Measurements from ENCODE around the gene GIMAP8.
A peak's percentile ranks its signal among the peaks of the same experiment; 100 is the strongest.

GIMAP8 gene

DNA sequence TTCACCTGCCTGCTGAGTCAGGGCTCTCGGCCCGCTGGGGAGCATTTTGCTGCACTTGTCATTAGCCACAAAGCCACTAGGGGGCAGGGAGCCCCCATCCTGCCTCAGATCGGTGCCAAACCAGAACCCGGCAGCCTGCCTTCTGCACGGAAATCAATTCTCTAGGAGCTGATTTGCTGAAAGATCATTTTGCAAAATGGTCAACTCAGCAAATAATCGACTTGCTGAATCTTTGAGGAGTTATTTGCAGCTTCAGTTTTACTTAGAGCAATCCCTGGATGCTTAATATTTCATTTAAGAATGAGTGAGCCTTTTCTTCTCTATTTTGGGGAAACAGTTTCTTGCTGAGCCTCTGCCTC lies 1.7 kb upstream of the GIMAP8 start:
- Histone ChIP-seq H3K27me3 (ENCODE audit: insufficient read depth, low read length) (0 out of 2 replicates have a peak, but pooled peaks cover 4% of the 10 kb centered on the region), H3K4me2 (ENCODE audit: low read length) (no peak overlapping the region), H4K20me1 (ENCODE audit: insufficient read depth, low read length) (no peaks in the 10 kb centered on the region), H3K4me3 (ENCODE audit: low read depth, low read length, poor library complexity, severe bottlenecking) (no peak overlapping the region), H3K9me2 (ENCODE audit: low read depth, low read length) (no peaks in the 10 kb centered on the region), H3F3A (ENCODE audit: insufficient read depth, low read length) (no peaks in the 10 kb centered on the region), H3K4me1 (ENCODE audit: insufficient read depth, low read length, severe bottlenecking) (no peaks in the 10 kb centered on the region), H2AFZ (ENCODE audit: low read length) (no peak overlapping the region), H3K9ac (ENCODE audit: low read length) (no peak overlapping the region), H3K9me3 (ENCODE audit: low read length) (no peaks in the 10 kb centered on the region), H3K27ac (ENCODE audit: low read depth, low read length, poor library complexity, severe bottlenecking) (no peak overlapping the region), H3K36me3 (ENCODE audit: insufficient read depth, low read length) (no peaks in the 10 kb centered on the region), H3K79me2 (ENCODE audit: insufficient read depth, low read length) (no peaks in the 10 kb centered on the region)
- TF ChIP-seq, protein P1, sequence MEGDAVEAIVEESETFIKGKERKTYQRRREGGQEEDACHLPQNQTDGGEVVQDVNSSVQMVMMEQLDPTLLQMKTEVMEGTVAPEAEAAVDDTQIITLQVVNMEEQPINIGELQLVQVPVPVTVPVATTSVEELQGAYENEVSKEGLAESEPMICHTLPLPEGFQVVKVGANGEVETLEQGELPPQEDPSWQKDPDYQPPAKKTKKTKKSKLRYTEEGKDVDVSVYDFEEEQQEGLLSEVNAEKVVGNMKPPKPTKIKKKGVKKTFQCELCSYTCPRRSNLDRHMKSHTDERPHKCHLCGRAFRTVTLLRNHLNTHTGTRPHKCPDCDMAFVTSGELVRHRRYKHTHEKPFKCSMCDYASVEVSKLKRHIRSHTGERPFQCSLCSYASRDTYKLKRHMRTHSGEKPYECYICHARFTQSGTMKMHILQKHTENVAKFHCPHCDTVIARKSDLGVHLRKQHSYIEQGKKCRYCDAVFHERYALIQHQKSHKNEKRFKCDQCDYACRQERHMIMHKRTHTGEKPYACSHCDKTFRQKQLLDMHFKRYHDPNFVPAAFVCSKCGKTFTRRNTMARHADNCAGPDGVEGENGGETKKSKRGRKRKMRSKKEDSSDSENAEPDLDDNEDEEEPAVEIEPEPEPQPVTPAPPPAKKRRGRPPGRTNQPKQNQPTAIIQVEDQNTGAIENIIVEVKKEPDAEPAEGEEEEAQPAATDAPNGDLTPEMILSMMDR (IDR thresholded peaks at IDR 0.05; ENCODE audit: low read length): peak; percentile 99
- TF ChIP-seq EZH2 (IDR thresholded peaks at IDR 0.05; ENCODE audit: borderline replicate concordance, low read length): no peak

DNA sequence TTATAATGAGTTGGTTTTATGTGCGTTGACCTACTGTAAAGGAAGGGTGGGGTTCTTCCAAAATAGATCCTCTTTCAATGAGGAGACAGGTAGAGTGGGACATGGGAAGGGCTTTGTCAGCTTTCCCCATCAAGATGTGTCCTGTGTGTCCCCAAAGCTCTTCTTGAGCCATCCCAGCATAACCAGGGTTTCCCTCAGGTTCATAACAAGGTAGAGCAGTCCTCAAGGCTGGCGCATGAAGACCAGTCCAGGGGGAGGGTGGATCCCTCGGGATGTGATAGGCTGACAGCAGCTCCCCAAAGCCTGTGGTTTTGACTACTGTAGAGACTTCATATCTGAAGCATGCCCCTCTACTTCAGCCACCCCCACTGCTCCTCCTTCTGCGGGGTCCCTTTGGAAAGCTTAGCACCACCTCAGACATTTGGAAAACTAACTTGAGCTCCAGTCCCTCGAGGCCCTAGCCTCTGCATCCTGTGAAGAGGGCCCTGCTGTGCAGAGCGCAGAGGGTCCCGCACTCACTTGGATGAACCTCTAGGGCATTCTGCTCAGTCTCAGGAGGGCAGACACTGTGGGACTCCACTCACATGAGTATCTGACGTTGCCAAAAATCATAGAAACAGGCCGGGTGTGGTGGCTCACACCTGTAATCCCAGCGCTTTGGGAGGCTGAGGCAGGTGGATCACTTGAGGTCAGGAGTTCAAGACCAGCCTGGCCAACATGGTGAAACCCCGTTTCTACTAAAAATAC lies 1.1 kb upstream of the GIMAP8 start:
- no peaks in the 10 kb centered on the region for H3K9me2 ChIP-seq (ENCODE audit: low read depth, low read length)
- H3K9me3 ChIP-seq (ENCODE audit: low read length): no peaks in the 10 kb centered on the region
- H2AFZ ChIP-seq (ENCODE audit: low read length): no peak overlapping the region
- no peaks in the 10 kb centered on the region for H3K4me1 ChIP-seq (ENCODE audit: insufficient read depth, low read length, severe bottlenecking)
- no peak overlapping the region for H3K4me2 ChIP-seq (ENCODE audit: low read length)
- H3F3A ChIP-seq (ENCODE audit: insufficient read depth, low read length): no peaks in the 10 kb centered on the region
- TF ChIP-seq EZH2 (IDR thresholded peaks at IDR 0.05; ENCODE audit: borderline replicate concordance, low read length): no peak
- TF ChIP-seq, protein P1 (IDR thresholded peaks at IDR 0.05; ENCODE audit: low read length): no peak
- no peaks in the 10 kb centered on the region for H3K79me2 ChIP-seq (ENCODE audit: insufficient read depth, low read length)
- H3K27ac ChIP-seq (ENCODE audit: low read depth, low read length, poor library complexity, severe bottlenecking): no peak overlapping the region
- H3K4me3 ChIP-seq (ENCODE audit: low read depth, low read length, poor library complexity, severe bottlenecking): no peak overlapping the region
- no peak overlapping the region for H3K9ac ChIP-seq (ENCODE audit: low read length)
- H4K20me1 ChIP-seq (ENCODE audit: insufficient read depth, low read length): no peaks in the 10 kb centered on the region
- H3K36me3 ChIP-seq (ENCODE audit: insufficient read depth, low read length): no peaks in the 10 kb centered on the region
- no peaks in the 10 kb centered on the region for H3K27me3 ChIP-seq (ENCODE audit: insufficient read depth, low read length)

DNA sequence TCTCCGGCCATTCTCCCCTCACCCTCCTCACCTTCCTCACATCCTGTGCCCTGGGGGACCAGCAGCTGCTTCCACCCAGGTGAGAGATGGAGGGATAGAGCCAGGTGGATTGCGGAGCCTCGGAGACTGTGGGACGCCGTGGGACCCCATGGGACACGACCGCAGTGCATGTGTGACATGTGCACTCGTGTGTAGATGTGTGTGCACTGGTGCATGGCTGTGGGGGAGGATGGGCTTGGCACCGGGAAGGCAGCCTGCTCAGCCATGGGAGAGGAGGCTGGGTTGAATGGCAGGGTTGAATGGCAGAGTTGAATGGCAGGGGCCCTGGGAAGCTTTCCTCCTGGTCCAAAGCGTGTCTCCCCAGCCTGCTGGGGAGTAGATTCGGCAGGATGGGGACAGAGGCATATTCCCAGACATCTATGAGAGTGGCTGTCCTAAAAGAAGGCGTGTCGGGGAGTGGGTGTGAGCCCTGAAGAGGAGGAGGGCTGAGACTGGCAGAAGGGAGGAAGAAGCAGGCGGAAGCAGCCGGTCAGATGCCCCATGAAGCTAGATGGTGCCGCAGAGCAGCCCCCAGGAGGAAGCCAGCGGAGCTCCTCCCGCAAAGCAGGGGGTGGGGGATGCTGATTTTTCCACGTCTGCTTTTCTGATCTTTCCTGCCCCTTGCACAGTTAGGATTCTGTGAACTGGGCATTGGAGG lies 815 bp downstream of the GIMAP8 start:
- H3K9me3 ChIP-seq (ENCODE audit: low read length): peaks cover under 1% of the 10 kb centered on the region; the same call in 1 of the 2 replicates
- H3K27me3 ChIP-seq (ENCODE audit: insufficient read depth, low read length): no peaks in the 10 kb centered on the region; the same call in 1 of the 2 replicates
- TF ChIP-seq, protein P1 (IDR thresholded peaks at IDR 0.05; ENCODE audit: low read length): no peak
- no peak for TF ChIP-seq EZH2 (IDR thresholded peaks at IDR 0.05; ENCODE audit: borderline replicate concordance, low read length)
- H3K36me3 ChIP-seq (ENCODE audit: insufficient read depth, low read length): no peaks in the 10 kb centered on the region
- H3K27ac ChIP-seq (ENCODE audit: low read depth, low read length, poor library complexity, severe bottlenecking): no peak overlapping the region
- no peaks in the 10 kb centered on the region for H3F3A ChIP-seq (ENCODE audit: insufficient read depth, low read length)
- H3K4me2 ChIP-seq (ENCODE audit: low read length): no peak overlapping the region
- H3K4me3 ChIP-seq (ENCODE audit: low read depth, low read length, poor library complexity, severe bottlenecking): no peak overlapping the region
- H3K9ac ChIP-seq (ENCODE audit: low read length): no peak overlapping the region
- no peaks in the 10 kb centered on the region for H3K9me2 ChIP-seq (ENCODE audit: low read depth, low read length)
- no peaks in the 10 kb centered on the region for H3K79me2 ChIP-seq (ENCODE audit: insufficient read depth, low read length)
- no peaks in the 10 kb centered on the region for H4K20me1 ChIP-seq (ENCODE audit: insufficient read depth, low read length)
- no peaks in the 10 kb centered on the region for H3K4me1 ChIP-seq (ENCODE audit: insufficient read depth, low read length, severe bottlenecking)
- no peak overlapping the region for H2AFZ ChIP-seq (ENCODE audit: low read length)

Data from OCI-LY1 (cell line).